PC-3 (cell line): ENCODE data around the gene PLA2G4B. TPM values are rescaled to one million over a fixed set of nuclear protein-coding genes. Genes with fewer than 3 reads are reported as not detected.

Source experiments
- ATAC-seq: fragments of 200-7000 bp; cut with Tn5 transposase; 2 replicates; pipeline ENCODE4 v1.9.1; 2020; ENCODE audit warnings: mild to moderate bottlenecking, moderate library complexity
- BruUV-seq: library from RNA; stranded (reverse); fragments of 400-500 nt; replicated peaks from 2 replicates; lab custom pipeline; 2021; lab: Mats Ljungman, UMichigan
- CTCF ChIA-PET: fragments of 300-600 bp; sonication (Branson Sonifier 250); formaldehyde crosslinking; loops from one replicate; lab custom pipeline; 2022; ENCODE audit warnings: antibody characterized with exemption; lab: Charles Lee
- POLR2A ChIA-PET: fragments of 300-600 bp; sonication (Branson Sonifier 250); formaldehyde crosslinking; loops from one replicate; lab custom pipeline; 2022; ENCODE audit warnings: antibody characterized with exemption; ENCODE audit not compliant: unreplicated experiment; lab: Charles Lee
- DNase-seq: peaks from one replicate; pipeline ENCODE4 v3.0.0-alpha.2; 2015
- H2AFZ ChIP-seq: fragments of 300-600 bp; sonication (generic); 2 replicates; pipeline ENCODE4 v1.6.0; 2016; ENCODE audit warnings: antibody characterized with exemption, low read length
- H3F3A ChIP-seq: fragments of 300-600 bp; sonication (generic); one replicate; pipeline ENCODE4 v1.6.0; 2017; ENCODE audit warnings: antibody characterized with exemption, low read length, control low read depth, mild to moderate bottlenecking; ENCODE audit not compliant: unreplicated experiment
- H3K27ac ChIP-seq: fragments of 300-600 bp; sonication (generic); 2 replicates; pipeline ENCODE4 v1.5.1; 2016; ENCODE audit warnings: mild to moderate bottlenecking, low read length
- H3K27me3 ChIP-seq: fragments of 300-600 bp; sonication (generic); 2 replicates; pipeline ENCODE4 v1.6.1; 2016; ENCODE audit warnings: low read length, mixed read lengths
- H3K36me3 ChIP-seq: fragments of 300-600 bp; sonication (generic); 2 replicates; pipeline ENCODE4 v1.6.1; 2016; ENCODE audit warnings: low read depth, mixed run types, low read length, mixed read lengths
- H3K4me1 ChIP-seq: fragments of 300-600 bp; sonication (generic); 2 replicates; pipeline ENCODE4 v1.5.1; 2016; ENCODE audit warnings: low read length; ENCODE audit not compliant: insufficient read depth
- H3K4me2 ChIP-seq: fragments of 300-600 bp; sonication (generic); 2 replicates; pipeline ENCODE4 v1.6.0; 2016; ENCODE audit warnings: low read length
- H3K4me3 ChIP-seq: fragments of 300-600 bp; sonication (generic); 2 replicates; pipeline ENCODE4 v1.5.1; 2016; ENCODE audit warnings: mild to moderate bottlenecking, low read length, mixed read lengths
- H3K79me2 ChIP-seq: fragments of 300-600 bp; sonication (generic); 2 replicates; pipeline ENCODE4 v1.6.1; 2017; ENCODE audit warnings: low read length, mixed read lengths
- H3K9ac ChIP-seq: fragments of 300-600 bp; sonication (generic); 2 replicates; pipeline ENCODE4 v1.6.0; 2016; ENCODE audit warnings: mild to moderate bottlenecking, low read length
- H3K9me2 ChIP-seq: fragments of 300-600 bp; sonication (generic); replicated peaks from 2 replicates; pipeline ENCODE4 v1.6.1; 2016; ENCODE audit warnings: mixed run types, low read length, mixed read lengths
- H3K9me3 ChIP-seq: fragments of 300-600 bp; sonication (generic); 2 replicates; pipeline ENCODE4 v1.6.1; 2016; ENCODE audit warnings: low read length, mixed read lengths
- H4K20me1 ChIP-seq: fragments of 300-600 bp; sonication (generic); 2 replicates; pipeline ENCODE4 v1.6.1; 2016; ENCODE audit warnings: low read length, mixed read lengths
- CTCF ChIP-seq: fragments of 300-600 bp; sonication (generic); conservative IDR thresholded peaks from 2 replicates; pipeline ENCODE4 v1.5.1; 2017; ENCODE audit warnings: antibody characterized with exemption, low read depth, mild to moderate bottlenecking, low read length
- EZH2 ChIP-seq: fragments of 300-600 bp; sonication (generic); IDR thresholded peaks from one replicate; pipeline ENCODE4 v1.6.1; 2017; ENCODE audit warnings: antibody characterized with exemption, mild to moderate bottlenecking, low read length; ENCODE audit not compliant: unreplicated experiment
- EZH2phosphoT487 ChIP-seq: fragments of 300-600 bp; sonication (generic); IDR thresholded peaks from 2 replicates; pipeline ENCODE4 v1.6.1; 2018; ENCODE audit warnings: mild to moderate bottlenecking, antibody characterized with exemption, low read length, borderline replicate concordance
- intact Hi-C: fragments of 100-400 bp; cut with micrococcal nuclease; formaldehyde crosslinking; loops from 2 replicates; pipeline ENCODE4 v1.9.0; 2023
- total RNA-seq: library from RNA; depleted of rRNA; stranded (reverse); fragments of >200 nt; gene quantifications from 2 replicates; pipeline ENCODE4 v1.2.3, GENCODE V29; 2014

Gene PLA2G4B
- total RNA-seq, 1 experiment from 2014 or later, result 12.2 TPM

GRCh38 chr15:41817327-41817726, 21.3 kb upstream of the PLA2G4B start:
- Histone ChIP-seq H3K9me3 (no peaks in the 10 kb centered on the region), H3K27me3 (no peaks in the 10 kb centered on the region), H4K20me1 (no peaks in the 10 kb centered on the region), H3K4me1 (no peaks in the 10 kb centered on the region), H3K36me3 (peaks cover 39% of the 10 kb centered on the region), H3K79me2 (no peaks in the 10 kb centered on the region), H3K27ac (no peak overlapping the region), H2AFZ (no peak overlapping the region), H3K9me2 (no peaks in the 10 kb centered on the region), H3F3A (no peaks in the 10 kb centered on the region), H3K4me2 (no peak overlapping the region), H3K9ac (no peak overlapping the region), H3K4me3 (no peak overlapping the region)
- TF ChIP-seq EZH2 (no peak), CTCF (no peak), EZH2phosphoT487 (no peak)
- DNase-seq (no peak), ATAC-seq (no peak)
- CTCF ChIA-PET, result no interaction called here
- no TSS peak for BruUV-seq
- intact Hi-C loops, result no loop called here
- POLR2A ChIA-PET, result no interaction called here

- H3K27ac ChIP-seq, result no peak overlapping the region
- no peak overlapping the region for H3K4me2 ChIP-seq
- no peak for ATAC-seq
- no peaks in the 10 kb centered on the region for H3F3A ChIP-seq
- TF ChIP-seq CTCF (no peak), EZH2 (no peak), EZH2phosphoT487 (no peak)
- H3K9me3 ChIP-seq, result no peaks in the 10 kb centered on the region
- no peaks in the 10 kb centered on the region for H3K4me1 ChIP-seq
- DNase-seq, result no peak
- intact Hi-C loops, result no loop called here
- ChIA-PET POLR2A (no interaction called here), CTCF (no interaction called here)
- no peaks in the 10 kb centered on the region for H4K20me1 ChIP-seq
- no peaks in the 10 kb centered on the region for H3K27me3 ChIP-seq
- H2AFZ ChIP-seq, result no peak overlapping the region
- H3K79me2 ChIP-seq, result no peaks in the 10 kb centered on the region
- H3K9me2 ChIP-seq, result no peaks in the 10 kb centered on the region
- no peak overlapping the region for H3K4me3 ChIP-seq
- H3K9ac ChIP-seq, result no peak overlapping the region
- peaks cover 35% of the 10 kb centered on the region for H3K36me3 ChIP-seq
- no TSS peak for BruUV-seq
These were observed 20.9 kb upstream of the PLA2G4B start for GRCh38 chr15:41817781-41818180.

- no peaks in the 10 kb centered on the region for H3K4me1 ChIP-seq
- intact Hi-C loops, result loop anchor here (10.0 kb wide), 1 partner anchor 155 kb away; the partner anchor contains the start of gene EHD4
These were observed 19.1 kb upstream of the PLA2G4B start for GRCh38 chr15:41819455-41820050.

More at GRCh38 chr15:41819455-41820050, 19.1 kb upstream of the PLA2G4B start:
- ATAC-seq (no peak), DNase-seq (no peak)
- H3K9me3 ChIP-seq, result no peaks in the 10 kb centered on the region
- H2AFZ ChIP-seq, result no peak overlapping the region
- no TSS peak for BruUV-seq
- H3K4me2 ChIP-seq, result no peak overlapping the region
- no peaks in the 10 kb centered on the region for H3F3A ChIP-seq
- no peaks in the 10 kb centered on the region for H4K20me1 ChIP-seq
- no peaks in the 10 kb centered on the region for H3K9me2 ChIP-seq
- no peak overlapping the region for H3K27ac ChIP-seq
- H3K79me2 ChIP-seq, result no peaks in the 10 kb centered on the region
- CTCF ChIA-PET, result no interaction called here
- H3K9ac ChIP-seq, result no peak overlapping the region
- H3K36me3 ChIP-seq, result peaks cover 33% of the 10 kb centered on the region
- TF ChIP-seq CTCF, result no peak
- no peak for TF ChIP-seq EZH2
- no peak for TF ChIP-seq EZH2phosphoT487
- no peak overlapping the region for H3K4me3 ChIP-seq
- POLR2A ChIA-PET, result no interaction called here
- no peaks in the 10 kb centered on the region for H3K27me3 ChIP-seq
